H1 (cell line): ENCODE results near the gene HLA-F. TPM values are rescaled to one million over a fixed set of nuclear protein-coding genes. Genes with fewer than 3 reads are reported as not detected.

Experiments
- CTCF ChIA-PET: fragments of 300-600 bp; sonication (Branson Sonifier 250); formaldehyde crosslinking; loops from one replicate; lab custom pipeline; 2021; ENCODE audit not compliant: partially characterized antibody; lab: Charles Lee
- POLR2A ChIA-PET: fragments of 300-600 bp; sonication (Branson Sonifier 250); formaldehyde crosslinking; loops from one replicate; lab custom pipeline; 2021; ENCODE audit warnings: inconsistent platforms; ENCODE audit not compliant: partially characterized antibody; lab: Charles Lee
- DNase-seq, 2 experiments: peaks; one replicate each; pipeline versions ENCODE4 v3.0.0 to v3.0.0-alpha.2; 2010 to 2022; ENCODE audit warnings: low spot score in 2 of 2, low read depth in 1 of 2, mixed read lengths in 1 of 2
- FAIRE-seq: peaks from 2 replicates; lab custom pipeline; 2011; peaks lifted over from hg19 to GRCh38; lab: Jason Lieb, UNC
- H2AFZ ChIP-seq: 2 replicates; pipeline ENCODE4 v1.8.1; 2012; ENCODE audit warnings: low read length, inconsistent platforms
- H2AK5ac ChIP-seq: 2 replicates; pipeline ENCODE4 v1.6.1; 2013; ENCODE audit warnings: low read depth, low read length
- H2BK120ac ChIP-seq: replicated peaks from 2 replicates; pipeline ENCODE3; 2013; ENCODE audit warnings: low read depth, low read length, inconsistent platforms
- H2BK12ac ChIP-seq: 2 replicates; pipeline ENCODE4 v1.6.1; 2013; ENCODE audit warnings: low read depth, low read length
- H2BK15ac ChIP-seq: 2 replicates; pipeline ENCODE4 v1.6.1; 2013; ENCODE audit warnings: low read length
- H2BK20ac ChIP-seq: 2 replicates; pipeline ENCODE4 v1.6.1; 2013; ENCODE audit warnings: low read length
- H2BK5ac ChIP-seq: 2 replicates; pipeline ENCODE4 v1.6.1; 2013; ENCODE audit warnings: low read depth, low read length
- H3K14ac ChIP-seq: 2 replicates; pipeline ENCODE4 v1.6.1; 2013; ENCODE audit warnings: inconsistent platforms; ENCODE audit not compliant: insufficient read length
- H3K18ac ChIP-seq: 2 replicates; pipeline ENCODE4 v1.6.1; 2013; ENCODE audit warnings: low read length; ENCODE audit errors: extremely low read depth
- H3K23ac ChIP-seq: 2 replicates; pipeline ENCODE4 v1.6.1; 2013; ENCODE audit warnings: inconsistent platforms; ENCODE audit not compliant: insufficient read length
- H3K23me2 ChIP-seq: 2 replicates; pipeline ENCODE4 v1.6.1; 2013; ENCODE audit warnings: low read depth, low read length
- H3K27ac ChIP-seq: 2 replicates; pipeline ENCODE4 v1.6.1; 2011; ENCODE audit warnings: low read depth, low read length, inconsistent platforms
- H3K27me3 ChIP-seq, 4 experiments: replicated peaks in 1 of 4; 1 replicate in 1 of 4; 2 replicates in 3 of 4; pipeline versions ENCODE4 v1.6.1 to v1.8.1; 2011 to 2013; ENCODE audit warnings: low read length in 3 of 4, mild to moderate bottlenecking in 3 of 4, inconsistent platforms in 2 of 4, mixed read lengths in 2 of 4, moderate library complexity in 1 of 4; ENCODE audit not compliant: control insufficient read depth in 3 of 4, insufficient read depth in 3 of 4; ENCODE audit errors: extremely low read depth in 1 of 4
- H3K36me3 ChIP-seq, 4 experiments: 2 replicates each; pipeline versions ENCODE4 v1.6.1 to v1.8.1; 2011 to 2013; ENCODE audit warnings: mild to moderate bottlenecking in 4 of 4, low read length in 3 of 4, moderate library complexity in 2 of 4, control low read depth in 1 of 4, inconsistent platforms in 1 of 4; ENCODE audit not compliant: insufficient read depth in 4 of 4, control insufficient read depth in 2 of 4
- H3K4ac ChIP-seq: replicated peaks from 2 replicates; pipeline ENCODE3; 2013; ENCODE audit warnings: low read length, low read depth, mixed read lengths, inconsistent platforms; ENCODE audit not compliant: insufficient read length
- H3K4me1 ChIP-seq, 4 experiments: replicated peaks in 1 of 4; 1 replicate in 1 of 4; 2 replicates in 3 of 4; pipeline versions ENCODE4 v1.6.1 to v1.8.1; 2011 to 2013; ENCODE audit warnings: low read length in 3 of 4, inconsistent platforms in 2 of 4, mixed read lengths in 1 of 4; ENCODE audit not compliant: insufficient read depth in 4 of 4, control insufficient read depth in 3 of 4
- H3K4me2 ChIP-seq, 2 experiments: 2 replicates each; pipeline versions ENCODE4 v1.6.1 to v1.8.1; 2011 to 2013; ENCODE audit warnings: low read depth in 2 of 2, low read length in 2 of 2, control low read depth in 1 of 2, inconsistent platforms in 1 of 2, mild to moderate bottlenecking in 1 of 2; ENCODE audit not compliant: insufficient read depth in 1 of 2
- H3K4me3 ChIP-seq, 4 experiments: fragments of 200-600, 300-600 bp in 1 of 4; sonication (generic), shearing (Covaris generic), sonication (Bioruptor Twin) in 1 of 4; 2 replicates each; pipeline versions ENCODE4 v1.5.1 to v1.8.1; 2011 to 2016; ENCODE audit warnings: low read length in 4 of 4, low read depth in 3 of 4, control low read depth in 2 of 4, inconsistent platforms in 2 of 4, mild to moderate bottlenecking in 2 of 4, mixed read lengths in 1 of 4, moderate library complexity in 1 of 4; ENCODE audit not compliant: insufficient read depth in 2 of 4; ENCODE audit errors: extremely low read depth in 1 of 4
- H3K56ac ChIP-seq: replicated peaks from 2 replicates; pipeline ENCODE3; 2013; ENCODE audit warnings: low read depth, mild to moderate bottlenecking, mixed read lengths, low read length, inconsistent platforms; ENCODE audit not compliant: insufficient read length
- H3K79me1 ChIP-seq: 2 replicates; pipeline ENCODE4 v1.6.1; 2013; ENCODE audit warnings: low read depth, low read length, control low read depth
- H3K79me2 ChIP-seq, 2 experiments: 2 replicates each; pipeline versions ENCODE4 v1.6.1 to v1.8.1; 2012 to 2013; ENCODE audit warnings: low read length in 2 of 2, mild to moderate bottlenecking in 2 of 2, inconsistent platforms in 1 of 2; ENCODE audit not compliant: insufficient read depth in 2 of 2, control insufficient read depth in 1 of 2
- H3K9ac ChIP-seq, 4 experiments: replicated peaks in 1 of 4; 1 replicate in 1 of 4; 2 replicates in 3 of 4; pipeline versions ENCODE4 v1.6.1 to v1.8.1; 2011 to 2013; ENCODE audit warnings: low read depth in 3 of 4, low read length in 3 of 4, control low read depth in 2 of 4, mild to moderate bottlenecking in 2 of 4, moderate library complexity in 2 of 4, inconsistent platforms in 1 of 4; ENCODE audit errors: extremely low read depth in 1 of 4
- H3K9me3 ChIP-seq, 2 experiments: 2 replicates each; pipeline versions ENCODE4 v1.6.1 to v1.8.1; 2012 to 2013; ENCODE audit warnings: mild to moderate bottlenecking in 2 of 2, moderate library complexity in 2 of 2, control low read depth in 1 of 2, inconsistent platforms in 1 of 2, low read depth in 1 of 2, low read length in 1 of 2, mixed read lengths in 1 of 2; ENCODE audit not compliant: insufficient read depth in 2 of 2
- H4K20me1 ChIP-seq, 2 experiments: replicated peaks in 1 of 2; 2 replicates each; pipeline versions ENCODE3 to v1.8.1; 2011 to 2013; ENCODE audit warnings: inconsistent platforms in 2 of 2, low read length in 2 of 2, mild to moderate bottlenecking in 1 of 2; ENCODE audit not compliant: insufficient read depth in 2 of 2, control insufficient read depth in 1 of 2
- H4K5ac ChIP-seq: 2 replicates; pipeline ENCODE4 v1.6.1; 2013; ENCODE audit warnings: low read length, low read depth, mixed read lengths, inconsistent platforms; ENCODE audit not compliant: insufficient read length
- H4K8ac ChIP-seq: 2 replicates; pipeline ENCODE4 v1.8.0; 2013; ENCODE audit warnings: mild to moderate bottlenecking, moderate library complexity, low read length, inconsistent platforms; ENCODE audit not compliant: insufficient read depth; ENCODE audit errors: extremely low read depth
- H4K91ac ChIP-seq: replicated peaks from 2 replicates; pipeline ENCODE3; 2013; ENCODE audit warnings: low read length, mixed read lengths, inconsistent platforms; ENCODE audit not compliant: insufficient read length
- BACH1 ChIP-seq: IDR thresholded peaks from 2 replicates; pipeline ENCODE4 v1.6.1; 2012; ENCODE audit warnings: low read length, improper control_type of control experiment
- HDAC6 ChIP-seq: IDR thresholded peaks from one replicate; pipeline ENCODE4 v1.7.1; 2012; ENCODE audit warnings: low read depth, mild to moderate bottlenecking, inconsistent platforms, low read length, moderate library complexity
- JUN ChIP-seq: IDR thresholded peaks from 2 replicates; pipeline ENCODE4 v1.6.1; 2011; ENCODE audit warnings: low read depth, mild to moderate bottlenecking, improper control_type of control experiment, low read length
- JUND ChIP-seq: IDR thresholded peaks from 2 replicates; pipeline ENCODE4 v1.6.1; 2011; ENCODE audit warnings: mild to moderate bottlenecking, improper control_type of control experiment, low read length
- KDM4A ChIP-seq: IDR thresholded peaks from one replicate; pipeline ENCODE4 v1.7.1; 2012; ENCODE audit warnings: low read depth, mild to moderate bottlenecking, moderate library complexity, low read length, inconsistent platforms; ENCODE audit not compliant: severe bottlenecking
- KDM5A ChIP-seq: fragments of 200-600 bp; IDR thresholded peaks from 2 replicates; pipeline ENCODE4 v1.7.1; 2012; ENCODE audit warnings: mild to moderate bottlenecking, low read length, inconsistent platforms, mixed read lengths
- PHF8 ChIP-seq: fragments of 200-600 bp; sonication (generic); conservative IDR thresholded peaks from 2 replicates; pipeline ENCODE4 v1.7.1; 2012; ENCODE audit warnings: low read depth, mild to moderate bottlenecking, inconsistent platforms, low read length, moderate library complexity
- RAD21 ChIP-seq, 2 experiments: IDR thresholded peaks in 1 of 2; conservative IDR thresholded peaks in 1 of 2; 2 replicates each; pipeline ENCODE4 v1.6.1; 2011; ENCODE audit warnings: low read depth in 2 of 2, low read length in 2 of 2, improper control_type of control experiment in 1 of 2, inconsistent platforms in 1 of 2, mild to moderate bottlenecking in 1 of 2, moderate library complexity in 1 of 2
- RFX5 ChIP-seq: IDR thresholded peaks from 2 replicates; pipeline ENCODE4 v1.6.1; 2011; ENCODE audit warnings: low read depth, low read length, improper control_type of control experiment, borderline replicate concordance
- SIX5 ChIP-seq: IDR thresholded peaks from 2 replicates; pipeline ENCODE4 v1.6.1; 2011; ENCODE audit warnings: mild to moderate bottlenecking, low read depth, low read length
- TAF1 ChIP-seq: IDR thresholded peaks from 2 replicates; pipeline ENCODE4 v1.6.1; 2011; ENCODE audit warnings: mild to moderate bottlenecking, low read depth, low read length
- YY1 ChIP-seq: IDR thresholded peaks from 2 replicates; pipeline ENCODE4 v1.6.1; 2011; ENCODE audit warnings: low read depth, mild to moderate bottlenecking, low read length
- ZNF274 ChIP-seq: IDR thresholded peaks from 2 replicates; pipeline ENCODE4 v1.7.0; 2012; ENCODE audit warnings: low read length, borderline replicate concordance; ENCODE audit errors: extremely low read depth
- WGBS, 2 experiments: shearing (Covaris generic) in 1 of 2; methylation state at CpG; one replicate each; pipeline versions ENCODE4 v1.1.6 to v1.1.7; 2013 to 2015; ENCODE audit warnings: low lambda C conversion rate in 2 of 2, mixed read lengths in 2 of 2, inconsistent platforms in 1 of 2, low coverage in 1 of 2, missing lambda C conversion rate in 1 of 2; ENCODE audit not compliant: insufficient replicate concordance in 2 of 2, insufficient coverage in 1 of 2, insufficient read length in 1 of 2; ENCODE audit errors: extremely low coverage in 1 of 2, missing lambda C conversion rate in 1 of 2; 5-methylcytosine and 5-hydroxymethylcytosine counted together
- polyA plus RNA-seq, 7 experiments: library from polyadenylated mRNA; depleted of rRNA in 3 of 7; stranded (reverse) in 5 of 7; unstranded in 2 of 7; fragments of >200 nt in 5 of 7; fragments of 200-250 nt in 2 of 7; gene quantifications; 1 replicate in 5 of 7; 2 replicates in 1 of 7; 4 replicates in 1 of 7; pipeline versions ENCODE4 v1.2.1 to v1.2.3, GENCODE V29; 2011 to 2013; ENCODE audit warnings: missing spikeins in 2 of 7, mixed read lengths in 2 of 7
- total RNA-seq: library from RNA; stranded (reverse); fragmentation: NEBNext Ultra II Directional; extraction: Animal tissue kit (Norgen Biotek cat#: 25700); gene quantifications from 2 replicates; pipeline ENCODE4 v1.2.1, GENCODE V29; 2021

HLA-F gene
- total and polyA plus RNA-seq, 2 of the 8 experiments (the other 6 are each of a cell fraction or from before 2014, with no cell fraction given) = 9.6 to 11.7 TPM

GRCh38 chr6:29726571-29727194 is 3.4 kb downstream of the HLA-F start:
- peaks cover 0 to 1% of the 10 kb centered on the region in 2 experiments for H4K20me1 ChIP-seq
- H2BK12ac ChIP-seq = no peak overlapping the region
- no peaks in the 10 kb centered on the region for H3K9me3 ChIP-seq
- H4K91ac ChIP-seq = no peak overlapping the region
- no peaks in the 10 kb centered on the region for H3K79me1 ChIP-seq
- H3K4me2 ChIP-seq = no peak overlapping the region
- no peak for FAIRE-seq
- H3K23me2 ChIP-seq = peaks cover 10% of the 10 kb centered on the region; the same call in 1 of the 2 replicates
- 93% methylated on average over 9 of the region's 9 CpGs; no CpG with 5 or more reads in 1 of the 2 experiments for WGBS, 2 experiments
- no peak overlapping the region for H4K8ac ChIP-seq
- H2BK15ac ChIP-seq = no peak overlapping the region
- no peak overlapping the region for H2AK5ac ChIP-seq
- ChIA-PET POLR2A (no interaction called here), CTCF (interaction anchor here (0.7 to 3.5 kb wide), 10 partner anchors 11 to 113 kb away, joined by 3 to 19 read pairs (median 8); partner anchors contain the start of gene HLA-G)
- no peaks in the 10 kb centered on the region for H3K36me3 ChIP-seq
- DNase-seq = no peak
- no peak overlapping the region for H3K18ac ChIP-seq
- no peak overlapping the region for H4K5ac ChIP-seq
- no peak overlapping the region for H2BK20ac ChIP-seq
- H3K4me3 ChIP-seq = no peak overlapping the region
- H3K14ac ChIP-seq = no peak overlapping the region
- no peak overlapping the region for H2BK5ac ChIP-seq
- H2AFZ ChIP-seq = no peak overlapping the region
- peaks cover 10 to 34% (median 28%) of the 10 kb centered on the region in 4 experiments for H3K27me3 ChIP-seq
- H3K9ac ChIP-seq = no peak overlapping the region
- no peak overlapping the region for H3K23ac ChIP-seq
- no peaks in the 10 kb centered on the region for H3K79me2 ChIP-seq
- no peak overlapping the region for H3K4ac ChIP-seq
- peaks cover 0 to 6% (median under 1%) of the 10 kb centered on the region in 4 experiments; a peak in 3 of 7 replicates for H3K4me1 ChIP-seq
- no peak overlapping the region for H3K56ac ChIP-seq
- H3K27ac ChIP-seq = no peak overlapping the region
- H2BK120ac ChIP-seq = no peak overlapping the region
- TF ChIP-seq PHF8 (no peak), KDM5A (no peak), BACH1 (no peak), SIX5 (no peak), RAD21 (IDR thresholded peaks at IDR 0.05 in 1 of 2, conservative IDR thresholded peaks at IDR 0.05 in 1 of 2; ENCODE audit: low read depth in 2 of 2, low read length in 2 of 2) (no peak), RFX5 (no peak), ZNF274 (no peak), KDM4A (no peak), JUND (no peak), TAF1 (no peak), YY1 (no peak), HDAC6 (no peak), JUN (no peak)
